OCI-LY7 (cell line): ENCODE results near the gene SPG11.

Source experiments
- CTCF ChIP-seq: fragments of 200-600 bp; sonication (generic); conservative IDR thresholded peaks from 2 replicates; pipeline ENCODE4 v1.5.1; 2014; ENCODE audit warnings: mild to moderate bottlenecking, antibody characterized with exemption, low read length, moderate library complexity, mixed read lengths
- EZH2phosphoT487 ChIP-seq: fragments of 200-600 bp; sonication (generic); IDR thresholded peaks from 2 replicates; pipeline ENCODE4 v1.6.1; 2018; ENCODE audit warnings: low read depth, borderline replicate concordance, mild to moderate bottlenecking, mixed run types, antibody characterized with exemption, low read length, moderate library complexity, mixed read lengths

GRCh38 chr15:44661576-44661975 lies 1.9 kb downstream of the SPG11 start:
- TF ChIP-seq CTCF (no peak), EZH2phosphoT487 (no peak)
